HG03575 (cell line): ENCODE measurements around the gene DDX51.
"Not testable (repeated sequence)": the region's sequence is repeated elsewhere in the genome, so short reads cannot be mapped to it uniquely, and the experiment has no call there.

Source experiments
- ATAC-seq: cut with Tn5 transposase; IDR thresholded peaks from one replicate; pipeline ENCODE4 v1.9.1; 2021; ENCODE audit not compliant: unreplicated experiment, insufficient number of reproducible peaks, low FRiP score; ENCODE audit errors: extremely low read depth

DDX51 gene

DNA sequence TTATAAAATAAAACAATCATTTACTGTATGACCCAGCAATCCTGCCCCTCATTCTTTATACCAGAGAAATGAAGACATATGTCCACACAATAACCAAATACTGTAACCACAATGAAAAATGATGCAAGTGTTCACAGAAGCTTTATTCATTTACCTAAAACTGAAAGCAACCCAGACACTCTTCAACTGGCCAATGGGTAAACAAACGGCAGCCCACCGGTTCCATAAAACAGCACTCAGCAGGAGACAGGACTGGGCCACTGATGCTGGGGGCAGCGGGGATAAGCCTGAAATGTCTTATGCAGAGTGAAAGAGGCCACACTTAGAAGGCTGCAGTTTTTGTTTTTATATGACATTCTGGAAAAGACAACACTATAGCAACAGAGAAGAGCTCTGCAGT lies 15.1 kb downstream of the DDX51 start:
- ATAC-seq: no peak

DNA sequence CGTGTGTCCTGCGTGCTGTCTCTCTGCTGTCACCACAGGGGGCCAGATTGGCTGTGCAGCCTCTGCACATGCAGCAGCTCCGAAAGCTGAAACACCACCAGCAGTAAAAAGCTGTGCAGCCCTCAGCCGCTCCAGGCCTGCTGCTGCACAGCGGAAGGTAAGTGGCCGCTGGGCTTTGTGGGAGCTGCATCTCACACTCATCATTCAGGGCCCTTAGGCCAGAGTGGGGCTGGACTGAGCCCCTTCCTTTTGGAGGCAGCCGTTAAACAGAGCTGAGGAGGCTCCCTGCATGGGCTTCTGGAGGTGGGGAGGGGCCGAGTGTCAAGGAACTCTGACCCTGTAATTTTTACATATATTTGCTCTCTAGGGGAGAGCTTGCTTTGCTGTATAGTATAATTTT lies 17.1 kb downstream of the DDX51 start:
- no peak for ATAC-seq

DNA sequence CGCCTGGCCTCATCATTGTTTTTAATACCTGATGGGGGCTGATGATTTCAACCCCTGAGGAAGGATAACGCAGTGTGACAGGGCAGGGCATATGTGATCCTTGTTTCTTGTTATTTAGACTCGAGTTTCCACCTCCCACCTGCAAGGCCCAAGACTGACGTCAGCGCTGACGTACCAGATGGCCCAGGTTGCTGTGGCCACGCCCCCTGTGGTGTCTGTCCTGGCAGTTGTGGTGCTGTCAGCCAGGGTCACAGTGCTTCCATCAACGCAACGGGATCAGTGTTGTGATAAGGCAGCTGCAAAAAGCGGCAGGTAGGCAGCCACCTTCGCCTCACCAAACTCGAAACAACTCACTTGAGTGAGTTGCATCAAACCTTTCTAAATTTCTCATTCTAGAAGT lies 18.4 kb downstream of the DDX51 start:
- no peak for ATAC-seq

DNA sequence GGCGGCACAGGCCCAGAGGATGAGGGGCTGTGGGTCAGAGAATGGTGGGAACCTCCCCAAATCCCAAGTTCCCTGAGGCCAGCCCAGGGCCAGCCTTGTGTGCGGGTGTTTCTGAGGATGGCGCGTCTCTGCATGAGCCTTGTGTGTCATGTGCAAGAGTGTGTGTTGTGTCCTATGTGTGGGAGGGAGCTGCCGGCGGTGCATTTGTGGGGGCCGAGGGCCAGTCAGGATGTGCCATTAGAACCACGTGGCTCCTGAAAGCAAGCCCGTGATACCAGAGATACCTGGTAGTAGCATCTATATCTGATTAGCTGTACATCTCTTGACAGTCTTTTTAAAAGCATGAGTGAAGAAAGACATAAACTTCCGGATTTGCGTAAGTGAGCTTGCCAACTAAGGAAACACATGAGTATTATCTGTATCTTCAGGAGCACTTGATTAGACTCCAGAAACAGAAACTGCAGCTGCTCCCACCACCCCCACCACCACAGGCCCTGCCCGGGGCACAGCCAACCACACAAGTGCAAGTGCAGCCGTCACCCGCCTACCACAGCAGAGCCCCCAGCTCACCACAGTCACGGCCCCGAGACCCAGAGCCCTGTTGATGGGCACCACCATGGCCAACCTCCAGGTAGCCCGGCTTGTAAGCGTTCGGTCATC lies 19.2 kb downstream of the DDX51 start:
- no peak for ATAC-seq

DNA sequence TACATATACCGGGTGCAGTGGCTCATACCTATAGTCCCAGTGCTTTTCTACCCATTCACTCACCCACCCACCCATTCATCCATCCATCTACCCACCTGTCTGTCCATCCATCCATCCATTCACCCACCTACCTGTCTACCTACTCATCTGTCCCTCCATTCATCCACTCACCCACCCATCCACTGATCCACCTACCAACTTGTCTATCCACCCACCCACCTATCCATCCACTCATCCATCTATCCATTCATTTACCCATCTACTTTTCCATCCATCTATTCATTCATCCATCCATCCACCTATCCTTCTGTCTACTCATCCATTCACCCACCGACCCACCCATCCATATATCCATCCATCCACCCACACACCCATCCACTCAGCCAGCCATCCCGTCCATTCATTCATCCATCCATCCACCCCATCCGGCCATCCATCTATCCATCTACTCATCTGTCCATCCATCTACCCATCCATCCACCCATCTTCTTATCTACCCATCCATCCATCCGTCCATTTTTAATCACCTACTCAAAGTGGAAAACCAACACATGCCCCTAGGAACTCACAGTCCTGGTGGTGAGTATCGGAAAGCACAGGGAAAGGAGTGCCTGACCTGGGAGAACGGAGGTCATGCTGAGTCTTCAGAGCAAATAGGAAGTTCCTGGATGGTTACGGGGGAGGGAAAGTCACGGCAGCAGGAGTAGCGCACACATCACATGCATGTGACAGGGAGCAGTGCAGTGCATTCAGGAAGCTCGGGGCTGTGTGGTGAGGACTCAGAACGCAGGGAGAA lies 20.0 kb downstream of the DDX51 start:
- no peak for ATAC-seq

DNA sequence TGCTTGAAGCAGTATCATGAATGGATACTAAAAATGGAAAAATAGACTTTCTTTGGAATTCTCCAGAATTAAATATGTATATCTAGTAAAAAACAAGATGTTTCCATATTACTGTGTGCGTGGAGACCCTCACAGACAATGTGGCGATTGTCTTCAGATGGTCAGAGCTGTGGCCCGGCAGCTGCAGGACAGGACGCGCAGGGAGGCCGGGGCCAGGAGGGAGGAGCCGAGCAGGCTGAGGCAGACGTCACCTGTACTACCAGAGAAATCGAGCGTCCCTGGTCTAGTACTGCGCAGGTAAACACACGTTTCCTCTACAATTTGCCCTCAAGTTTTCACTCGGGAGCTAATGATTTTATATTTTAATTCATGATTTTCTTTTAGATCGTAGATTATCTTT lies 22.8 kb downstream of the DDX51 start:
- ATAC-seq: no peak

DNA sequence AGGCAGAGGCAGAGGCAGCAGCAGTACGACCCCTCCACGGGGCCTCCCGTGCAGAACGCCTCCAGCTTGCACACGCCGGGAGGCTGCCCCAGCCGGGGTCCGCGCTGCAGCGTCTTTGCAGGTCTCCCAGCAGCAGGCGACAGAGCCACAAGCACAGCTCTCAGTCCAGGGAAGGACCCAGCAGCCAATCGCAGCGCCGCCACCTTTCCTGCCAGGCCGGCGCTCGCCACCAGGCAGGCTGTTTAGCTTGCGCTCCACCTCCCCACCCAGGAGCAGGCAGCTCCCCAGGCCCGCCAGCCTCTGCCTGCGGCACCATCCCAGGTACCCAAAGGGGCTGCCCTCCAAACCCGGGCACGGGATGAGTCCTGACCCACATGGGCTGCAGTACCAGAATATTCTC lies 25.2 kb downstream of the DDX51 start:
- no peak for ATAC-seq

DNA sequence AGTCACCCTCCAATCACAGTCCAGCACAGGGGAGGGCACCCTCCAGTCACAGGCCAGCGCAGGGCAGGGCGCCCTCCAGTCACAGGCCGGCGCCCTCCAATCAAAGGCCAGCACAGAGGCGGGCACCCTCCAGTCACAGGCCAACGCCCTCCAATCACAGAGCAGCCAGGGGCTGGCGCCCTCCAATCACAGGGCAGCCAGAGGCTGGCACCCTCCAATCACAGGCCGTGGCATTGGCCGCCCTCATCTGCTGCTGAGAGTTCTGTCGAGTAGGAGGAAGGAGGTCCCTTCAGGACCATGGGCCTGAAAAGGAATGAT lies 26.6 kb downstream of the DDX51 start:
- ATAC-seq: no peak

DNA sequence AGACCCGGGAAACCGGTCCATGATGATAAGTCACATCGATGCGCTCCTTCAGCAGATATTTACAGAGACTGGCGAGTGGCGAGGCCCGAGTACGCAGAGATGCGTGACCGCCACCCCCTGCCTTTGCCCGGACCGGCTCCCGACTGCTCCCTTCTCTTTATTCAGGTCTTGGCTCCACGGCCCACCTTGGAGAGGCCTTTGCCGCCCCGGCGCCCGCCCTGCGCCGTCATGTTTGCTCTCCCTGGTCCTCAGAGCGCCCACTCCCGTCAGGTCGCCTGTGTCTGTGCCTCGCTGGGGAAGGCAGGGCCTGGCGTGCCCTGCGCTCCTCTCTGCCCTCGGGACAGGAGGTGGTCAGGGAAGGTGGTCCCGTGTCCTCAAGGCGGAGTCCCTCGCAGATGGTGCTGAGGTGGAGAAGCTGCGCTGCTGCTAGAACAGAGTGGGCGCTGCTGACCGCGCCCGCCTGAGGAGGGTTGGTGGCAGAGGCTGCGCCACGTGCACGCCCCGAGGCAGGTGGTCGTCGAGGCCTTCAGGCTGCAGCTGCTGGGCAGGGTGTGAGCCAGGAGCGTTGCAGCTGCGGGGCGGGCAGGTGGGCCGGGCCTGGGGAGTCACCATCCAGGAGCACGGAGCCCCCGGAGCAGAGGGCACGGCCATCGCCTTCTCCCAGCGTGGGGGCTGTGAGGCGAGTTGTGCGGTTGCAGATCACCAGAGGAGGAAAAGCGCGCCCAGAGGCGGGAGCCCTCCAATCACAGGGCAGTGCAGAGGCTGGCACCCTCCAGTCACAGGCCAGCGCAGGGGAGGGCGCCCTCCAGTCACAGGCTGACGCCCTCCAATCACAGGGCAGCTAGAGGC lies 27.2 kb downstream of the DDX51 start:
- no peak for ATAC-seq

DNA sequence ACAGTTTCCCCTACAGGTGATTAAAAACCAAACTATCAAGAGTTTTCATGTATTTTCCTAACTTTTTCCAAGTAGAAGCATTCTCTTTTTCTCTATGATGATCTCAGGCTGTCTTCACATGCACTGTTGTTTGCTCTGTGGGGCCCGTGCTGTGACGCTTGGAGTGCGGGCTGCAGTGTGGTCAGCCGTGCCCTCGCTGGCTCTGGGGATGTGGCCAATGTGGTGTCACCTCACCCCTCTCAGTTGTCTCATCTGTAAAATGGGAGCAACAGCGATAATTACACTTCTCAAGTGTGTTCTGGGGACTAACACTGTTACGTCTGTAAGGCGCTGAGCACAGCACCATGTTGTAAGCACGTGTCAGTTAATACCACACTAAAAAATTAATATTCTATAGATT lies 28.6 kb downstream of the DDX51 start:
- no peak for ATAC-seq

DNA sequence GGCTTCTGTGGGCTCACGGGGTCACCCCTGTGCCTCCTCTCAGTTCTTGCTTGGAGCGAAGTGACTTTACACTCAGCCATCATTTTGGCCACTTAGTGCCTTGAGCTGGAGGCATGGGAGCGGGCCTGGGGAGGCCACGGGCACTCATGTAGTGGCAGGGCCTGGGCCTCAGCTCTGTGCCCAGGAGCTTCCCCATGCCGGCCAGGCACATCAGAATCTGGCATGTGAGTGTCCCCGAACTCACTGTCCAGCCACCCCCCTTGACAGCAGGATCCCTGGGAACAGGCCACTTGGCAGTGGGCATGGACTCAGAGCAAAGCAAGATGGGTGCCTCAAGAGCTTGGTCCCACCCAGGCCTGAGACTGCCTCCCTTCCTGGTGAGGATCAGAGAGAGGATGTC lies 29.5 kb downstream of the DDX51 start:
- ATAC-seq: no peak

DNA sequence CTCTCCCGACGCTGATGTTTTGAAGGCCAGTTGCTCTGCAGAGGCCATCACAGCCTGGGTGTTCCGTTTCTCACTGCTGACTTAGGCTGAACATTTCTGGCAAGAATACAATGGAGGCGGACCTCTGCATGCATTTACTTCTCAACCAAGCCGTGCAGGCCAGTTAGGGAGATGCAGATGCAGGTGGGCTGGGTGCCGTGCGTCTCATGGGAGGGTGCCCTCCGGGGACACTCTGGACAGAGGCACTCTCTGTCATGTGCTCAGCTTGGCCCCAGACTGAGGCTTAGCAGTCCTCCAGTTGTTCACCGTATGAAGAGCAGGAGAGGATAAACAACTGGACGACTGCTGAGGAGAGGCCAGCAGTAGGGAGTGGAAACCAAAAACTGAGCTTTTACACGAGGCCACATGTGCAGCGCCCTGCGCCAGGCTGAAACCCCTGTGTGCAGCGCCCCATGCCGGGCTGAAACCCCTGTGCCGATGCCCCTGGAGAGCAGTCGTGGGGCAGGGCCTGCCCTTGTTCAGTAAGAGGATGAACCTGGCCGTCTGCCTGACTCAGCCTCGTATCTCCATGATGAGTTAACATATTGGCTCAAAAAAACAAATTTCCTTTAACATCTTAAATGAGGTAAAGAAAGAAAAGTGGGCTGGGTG lies 32.3 kb downstream of the DDX51 start:
- no peak for ATAC-seq

DNA sequence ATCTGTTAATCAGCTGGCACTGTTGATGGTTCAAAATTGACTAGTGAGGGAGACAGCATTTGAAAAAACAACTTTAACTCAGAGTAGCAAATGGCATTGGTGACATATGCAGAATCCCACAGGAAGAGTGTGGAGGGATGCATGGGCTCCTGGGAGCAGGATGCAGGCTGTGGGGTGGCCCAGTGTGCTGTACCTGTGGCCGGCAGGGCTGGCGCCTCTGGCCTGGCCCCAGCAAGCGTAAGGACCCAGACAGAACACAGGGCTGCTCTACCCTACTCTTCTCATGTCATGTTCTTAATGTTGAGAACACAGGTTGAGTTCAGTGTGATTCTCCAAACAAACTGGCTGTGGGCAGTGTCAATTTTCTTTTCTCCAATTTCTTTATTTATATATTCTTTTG lies 33.4 kb downstream of the DDX51 start:
- ATAC-seq: no peak

DNA sequence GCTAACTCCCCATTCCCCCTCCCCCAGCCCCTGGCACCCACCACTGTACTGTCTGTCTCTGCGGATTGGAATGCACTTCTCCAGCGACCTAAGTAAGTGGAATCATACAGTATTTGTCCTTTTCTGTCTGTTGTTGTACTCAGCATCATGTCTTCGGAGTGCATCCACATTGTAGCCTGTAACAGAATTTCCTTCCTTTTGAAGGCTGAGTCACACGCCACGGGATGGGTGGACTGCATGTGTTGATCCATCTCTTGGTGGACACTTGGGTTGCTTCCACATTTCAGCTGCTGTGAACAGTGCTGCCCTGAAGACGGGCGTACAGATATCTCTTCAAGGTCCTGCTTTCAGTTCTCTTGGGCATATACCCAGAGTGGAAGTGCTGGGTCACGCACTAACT lies 34.4 kb downstream of the DDX51 start:
- no peak for ATAC-seq

DNA sequence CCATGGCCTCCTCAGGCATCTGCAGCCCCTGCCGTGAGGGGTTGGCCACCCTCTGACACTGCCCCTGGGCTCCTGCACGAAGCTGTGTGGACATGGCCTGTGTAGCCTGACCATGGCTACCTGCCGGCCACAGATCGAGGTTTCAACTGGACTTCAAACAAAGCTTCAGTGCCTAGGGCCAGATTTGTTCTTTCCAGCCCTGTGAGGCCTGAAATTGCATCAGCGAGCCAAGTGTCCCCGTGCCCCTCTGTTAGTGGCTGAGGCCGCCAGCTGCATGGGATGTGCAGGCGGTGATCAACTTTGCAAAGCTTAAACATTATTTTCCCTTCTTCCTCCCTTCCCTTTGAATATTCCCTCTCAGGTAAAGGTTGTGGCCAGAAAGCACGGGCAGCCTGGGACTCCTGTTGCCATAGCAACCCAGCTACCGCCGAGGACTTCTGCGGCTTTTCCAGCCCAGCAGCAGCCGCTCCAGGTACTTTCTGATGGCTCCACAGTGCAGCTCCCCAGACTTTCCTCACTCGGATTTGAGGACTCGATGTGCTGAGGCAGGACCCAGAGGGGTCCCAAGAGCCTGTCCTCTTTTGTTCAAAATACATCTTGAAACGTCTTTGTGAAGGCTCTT lies 35.8 kb downstream of the DDX51 start:
- no peak for ATAC-seq

DNA sequence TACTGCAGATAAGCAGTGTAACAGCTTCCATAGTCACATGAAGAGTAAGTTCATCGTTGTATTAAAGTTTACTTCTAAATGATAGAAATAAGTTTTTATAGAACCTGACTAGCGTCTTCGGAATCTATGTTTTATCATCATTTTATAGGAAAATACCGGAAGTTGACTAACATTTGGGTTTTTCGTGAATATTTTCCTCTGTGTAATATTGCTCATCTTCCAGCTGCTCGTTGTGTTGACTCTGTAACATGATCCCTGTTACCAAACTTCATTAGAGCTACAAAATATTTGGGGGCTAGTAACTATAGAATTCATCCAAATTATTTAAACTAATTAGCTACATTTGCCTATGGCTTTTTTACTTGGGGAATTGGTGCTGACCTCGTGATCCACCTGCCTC lies 37.2 kb downstream of the DDX51 start:
- no peak for ATAC-seq

DNA sequence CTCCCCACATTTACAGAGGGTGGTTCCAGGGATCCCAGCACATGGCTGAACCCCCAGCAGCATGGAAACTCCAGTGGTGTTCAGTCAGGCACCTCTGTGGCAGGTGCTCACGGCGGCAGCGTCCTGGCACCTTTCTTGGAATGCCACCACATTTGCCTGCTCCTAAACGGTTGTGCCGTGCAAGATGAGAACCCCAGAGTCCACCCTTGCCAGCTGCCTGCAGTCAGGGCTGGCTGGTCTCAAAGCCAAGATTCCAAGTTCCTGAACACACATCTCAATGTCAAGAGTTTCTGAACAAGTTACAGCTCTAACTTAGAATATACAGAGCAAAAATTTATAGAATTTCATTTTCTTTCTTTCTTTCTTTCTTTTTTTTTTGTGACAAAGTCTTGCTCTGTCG lies 38.7 kb downstream of the DDX51 start:
- no peak for ATAC-seq

DNA sequence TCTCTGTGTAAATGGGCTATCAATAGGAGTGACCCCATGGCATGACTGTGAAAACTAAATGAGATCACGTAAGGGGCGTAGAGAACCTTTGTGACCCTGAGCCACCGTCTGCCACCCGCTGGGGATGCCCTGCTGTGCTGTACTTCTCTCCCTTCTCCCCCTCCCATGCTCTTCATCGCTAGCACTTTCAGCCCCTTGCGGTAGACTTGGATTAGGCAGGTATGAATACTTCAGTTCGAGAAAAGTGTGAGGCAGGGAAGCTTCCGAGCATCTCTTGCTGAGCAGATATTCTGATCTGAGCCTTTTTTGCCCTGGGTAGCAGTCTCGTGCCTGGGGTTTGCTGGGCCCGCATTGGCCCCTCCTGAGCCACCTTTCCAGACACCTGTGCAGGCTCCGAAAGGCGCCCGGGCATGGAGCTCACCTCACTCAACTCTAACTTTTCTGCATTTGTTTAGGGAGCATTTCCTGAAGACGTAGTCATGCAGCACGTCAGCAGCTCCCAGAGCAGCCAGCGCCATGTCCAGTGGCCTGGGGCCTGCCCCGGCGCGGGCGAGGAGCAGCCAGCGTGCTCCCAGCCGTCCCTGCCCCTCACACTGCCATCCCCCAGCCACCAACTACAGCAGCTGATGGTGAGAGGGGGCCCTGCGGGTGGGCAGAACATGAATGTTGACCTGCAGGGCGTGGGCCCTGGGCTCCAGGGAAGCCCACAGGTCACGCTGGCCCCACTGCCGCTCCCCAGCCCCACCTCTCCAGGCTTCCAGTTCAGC lies 40.4 kb downstream of the DDX51 start:
- ATAC-seq: no peak

DNA sequence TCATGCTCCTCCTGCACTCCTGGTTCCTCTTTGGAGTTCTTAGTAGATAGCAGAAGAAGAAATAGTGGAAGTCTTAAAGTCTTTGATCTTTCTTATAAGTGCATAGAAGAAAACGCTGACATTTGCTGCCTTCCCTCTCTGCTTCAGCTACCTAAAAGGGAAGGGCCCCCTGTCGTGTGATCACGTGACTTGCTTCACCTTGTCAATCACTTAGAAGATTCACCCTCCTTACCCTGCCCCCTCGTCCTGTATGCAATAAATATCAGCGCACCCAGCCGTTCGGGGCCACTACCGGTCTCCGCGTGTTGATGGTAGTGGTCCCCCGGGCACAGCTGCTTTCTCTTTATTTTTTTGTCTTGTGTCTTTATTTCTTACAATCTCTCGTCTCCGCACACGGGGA lies 41.0 kb downstream of the DDX51 start:
- not testable (repeated sequence) for ATAC-seq
